BLaER1 (cell line): Measurements from ENCODE around the gene STKLD1.
"Not testable (repeated sequence)": the region's sequence is repeated elsewhere in the genome, so short reads cannot be mapped to it uniquely, and the experiment has no call there.

ENCODE experiments used
- H3K27ac ChIP-seq: shearing (Covaris generic); formaldehyde crosslinking; 2 replicates; pipeline ENCODE4 v1.8.1; 2022
- H3K27me3 ChIP-seq: shearing (Covaris generic); formaldehyde crosslinking; 2 replicates; pipeline ENCODE4 v1.8.1; 2022
- H3K36me3 ChIP-seq: shearing (Covaris generic); formaldehyde crosslinking; 2 replicates; pipeline ENCODE4 v1.8.1; 2022
- H3K4me1 ChIP-seq: shearing (Covaris generic); formaldehyde crosslinking; 2 replicates; pipeline ENCODE4 v1.8.1; 2022
- H3K4me2 ChIP-seq: shearing (Covaris generic); formaldehyde crosslinking; 2 replicates; pipeline ENCODE4 v1.8.1; 2022
- H3K4me3 ChIP-seq: shearing (Covaris generic); formaldehyde crosslinking; 2 replicates; pipeline ENCODE4 v1.8.1; 2022
- H3K9ac ChIP-seq: shearing (Covaris generic); formaldehyde crosslinking; 2 replicates; pipeline ENCODE4 v1.8.1; 2022
- H3K9me3 ChIP-seq: shearing (Covaris generic); formaldehyde crosslinking; 2 replicates; pipeline ENCODE4 v1.8.1; 2022
- H4K20me1 ChIP-seq: shearing (Covaris generic); formaldehyde crosslinking; 2 replicates; pipeline ENCODE4 v1.8.1; 2022
- Cebpa-rat ChIP-seq: shearing (Covaris generic); IDR thresholded peaks from 2 replicates; pipeline ENCODE4 v1.8.1; 2022

STKLD1 gene

DNA sequence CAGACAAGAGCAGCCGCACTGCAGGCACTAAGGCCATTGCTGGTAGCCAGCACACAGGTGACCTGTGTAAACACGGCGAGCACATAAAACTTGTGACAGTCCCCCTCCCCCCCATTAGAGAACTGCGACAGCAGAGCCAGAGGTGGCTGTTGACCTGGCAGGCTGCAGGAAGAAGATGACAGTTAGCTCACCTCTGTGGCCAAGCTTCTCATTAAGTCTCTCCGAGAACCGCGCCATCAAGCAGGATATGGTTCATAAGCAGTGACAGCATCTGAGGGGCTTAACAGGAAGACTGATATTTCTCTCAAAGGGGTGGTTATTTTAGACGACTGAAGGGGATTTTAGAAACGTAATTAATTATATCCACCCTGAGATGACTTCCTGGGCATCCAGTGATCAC, 5.5 kb upstream of the STKLD1 start:
- peak overlapping the region; percentile 63 for H3K9ac ChIP-seq
- H3K9me3 ChIP-seq: no peaks in the 10 kb centered on the region
- no peak overlapping the region for H3K27ac ChIP-seq
- peaks cover 100% of the 10 kb centered on the region for H4K20me1 ChIP-seq
- H3K36me3 ChIP-seq: peaks cover 82% of the 10 kb centered on the region
- no peaks in the 10 kb centered on the region for H3K27me3 ChIP-seq
- H3K4me2 ChIP-seq: 0 out of 2 replicates have a peak overlapping the region, but pooled peaks have one; percentile 48
- no peak overlapping the region for H3K4me3 ChIP-seq
- no peak for TF ChIP-seq Cebpa-rat
- H3K4me1 ChIP-seq: peaks cover 62% of the 10 kb centered on the region

DNA sequence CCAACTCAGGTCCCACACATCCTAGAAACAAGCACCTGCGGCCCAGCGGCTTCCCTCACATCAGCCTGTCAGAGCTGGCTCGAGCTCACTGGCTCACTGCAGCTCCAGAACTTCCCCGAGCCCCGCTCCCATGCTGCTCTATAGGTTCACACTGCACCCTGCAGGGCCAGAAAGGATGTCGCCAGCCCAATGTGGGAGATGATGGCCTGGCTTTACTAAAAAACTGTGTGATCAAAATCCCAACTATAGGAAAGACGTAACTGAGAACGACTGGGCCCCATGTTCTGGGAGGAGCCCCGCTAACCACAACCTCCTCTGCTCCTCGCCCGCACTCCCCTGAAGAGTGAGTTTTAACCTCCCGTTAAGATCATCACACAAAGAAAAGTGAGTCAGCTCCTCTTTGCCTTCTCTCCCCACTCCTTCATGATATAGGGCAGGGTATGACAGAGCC, 4.9 kb upstream of the STKLD1 start:
- TF ChIP-seq Cebpa-rat: no peak
- Histone ChIP-seq H3K27me3 (no peaks in the 10 kb centered on the region), H4K20me1 (peaks cover 94% of the 10 kb centered on the region), H3K4me1 (peaks cover 62% of the 10 kb centered on the region), H3K27ac (0 out of 2 replicates have a peak overlapping the region, but pooled peaks have one; percentile 14), H3K36me3 (peaks cover 76% of the 10 kb centered on the region), H3K4me3 (no peak overlapping the region), H3K4me2 (peak overlapping the region; percentile 48), H3K9me3 (no peaks in the 10 kb centered on the region), H3K9ac (peak overlapping the region; percentile 63)

GRCh38 chr9:133372144-133372543, 4.0 kb upstream of the STKLD1 start:
- Histone ChIP-seq H3K4me2 (peak overlapping the region; percentile 48), H3K9me3 (no peaks in the 10 kb centered on the region), H3K27ac (no peak overlapping the region), H4K20me1 (peaks cover 86% of the 10 kb centered on the region), H3K4me1 (peaks cover 70% of the 10 kb centered on the region), H3K27me3 (no peaks in the 10 kb centered on the region), H3K9ac (peak overlapping the region; percentile 63), H3K36me3 (peaks cover 68% of the 10 kb centered on the region), H3K4me3 (no peak overlapping the region)
- TF ChIP-seq Cebpa-rat: no peak

- Histone ChIP-seq H3K27me3 (no peaks in the 10 kb centered on the region), H3K9ac (peak overlapping the region; percentile 99), H3K36me3 (peaks cover 43% of the 10 kb centered on the region), H3K4me3 (peak overlapping the region; percentile 98), H4K20me1 (peaks cover 61% of the 10 kb centered on the region), H3K9me3 (peaks cover 15% of the 10 kb centered on the region), H3K4me2 (peak overlapping the region; percentile 96), H3K27ac (peak overlapping the region; percentile 99), H3K4me1 (peaks cover 63% of the 10 kb centered on the region)
- TF ChIP-seq Cebpa-rat: no peak
These were observed 1.5 kb upstream of the STKLD1 start for GRCh38 chr9:133374612-133375115.

DNA sequence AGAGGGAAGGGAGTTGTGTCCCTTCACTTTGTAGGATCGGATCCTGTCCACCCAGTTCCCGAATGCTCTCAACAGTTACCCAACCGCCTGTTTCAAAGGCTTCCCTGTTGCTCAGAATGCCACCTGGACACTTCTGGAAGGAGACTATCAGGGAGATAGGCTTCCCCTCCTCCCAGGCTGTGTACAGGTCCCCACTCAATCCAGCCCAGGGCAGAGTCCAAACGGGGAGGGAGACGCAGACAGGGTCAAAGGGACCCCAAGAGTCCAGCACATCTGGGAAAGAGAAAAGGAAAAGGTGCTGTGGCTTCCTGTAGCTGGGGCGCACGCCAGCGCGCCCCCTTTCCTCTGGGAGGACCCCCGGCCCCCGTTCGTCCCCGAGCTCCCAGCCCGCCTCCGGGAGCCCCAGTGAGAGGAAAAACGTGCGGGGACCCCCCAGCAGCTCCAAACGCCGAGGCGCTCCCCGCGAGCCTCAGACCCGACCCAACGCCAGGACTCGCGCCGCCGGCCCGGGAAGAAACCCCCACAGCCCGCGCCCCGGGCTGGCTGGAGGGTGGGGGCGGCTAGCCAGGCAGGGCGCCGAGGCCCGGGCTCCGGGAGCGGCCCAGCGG, 946 bp upstream of the STKLD1 start:
- H3K27me3 ChIP-seq: no peaks in the 10 kb centered on the region
- H3K36me3 ChIP-seq: peaks cover 37% of the 10 kb centered on the region
- H3K4me1 ChIP-seq: peaks cover 57% of the 10 kb centered on the region
- H3K4me3 ChIP-seq: peak overlapping the region; percentile 98
- H3K9me3 ChIP-seq: peaks cover 15% of the 10 kb centered on the region
- peak overlapping the region; percentile 99 for H3K9ac ChIP-seq
- peaks cover 55% of the 10 kb centered on the region for H4K20me1 ChIP-seq
- TF ChIP-seq Cebpa-rat: no peak
- peak overlapping the region; percentile 96 for H3K4me2 ChIP-seq
- H3K27ac ChIP-seq: peak overlapping the region; percentile 99

DNA sequence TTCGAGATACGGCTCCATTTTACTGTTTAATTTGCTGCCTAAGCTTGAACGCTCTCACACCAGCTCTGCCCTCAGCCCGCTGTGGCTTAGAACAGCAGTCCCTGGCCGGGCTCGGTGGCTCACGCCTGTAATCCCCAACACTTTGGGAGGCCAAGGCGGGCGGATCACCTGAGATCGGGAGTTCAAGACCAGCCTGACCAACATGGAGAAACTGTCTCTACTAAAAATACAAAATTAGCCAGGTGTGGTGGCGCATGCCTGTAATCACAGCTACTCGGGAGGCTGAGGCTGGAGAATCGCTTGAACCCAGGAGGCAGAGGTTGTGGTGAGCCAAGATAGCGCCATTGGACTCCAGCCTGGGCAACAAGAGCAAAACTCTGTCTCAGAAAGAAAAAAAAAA, 1.1 kb downstream of the STKLD1 start:
- H3K9ac ChIP-seq: not testable (repeated sequence)

GRCh38 chr9:133377721-133378216, 1.6 kb downstream of the STKLD1 start:
- peaks cover 11% of the 10 kb centered on the region for H3K36me3 ChIP-seq
- H4K20me1 ChIP-seq: peaks cover 30% of the 10 kb centered on the region
- peaks cover 15% of the 10 kb centered on the region for H3K9me3 ChIP-seq
- H3K4me3 ChIP-seq: no peak overlapping the region
- H3K4me2 ChIP-seq: no peak overlapping the region
- peaks cover 32% of the 10 kb centered on the region for H3K4me1 ChIP-seq
- no peaks in the 10 kb centered on the region for H3K27me3 ChIP-seq
- TF ChIP-seq Cebpa-rat: no peak; the same call in 1 of the 2 replicates
- H3K9ac ChIP-seq: no peak overlapping the region
- no peak overlapping the region for H3K27ac ChIP-seq

More for the DNA sequence above, 1.1 kb downstream of the STKLD1 start:
- not testable (repeated sequence) for H3K27ac ChIP-seq, H3K27me3 ChIP-seq, H3K4me3 ChIP-seq
- Histone ChIP-seq H3K36me3 (peaks cover 16% of the 10 kb centered on the region), H4K20me1 (peaks cover 35% of the 10 kb centered on the region), H3K4me2 (peak overlapping the region; percentile 93), H3K4me1 (peaks cover 36% of the 10 kb centered on the region), H3K9me3 (peaks cover 15% of the 10 kb centered on the region)

DNA sequence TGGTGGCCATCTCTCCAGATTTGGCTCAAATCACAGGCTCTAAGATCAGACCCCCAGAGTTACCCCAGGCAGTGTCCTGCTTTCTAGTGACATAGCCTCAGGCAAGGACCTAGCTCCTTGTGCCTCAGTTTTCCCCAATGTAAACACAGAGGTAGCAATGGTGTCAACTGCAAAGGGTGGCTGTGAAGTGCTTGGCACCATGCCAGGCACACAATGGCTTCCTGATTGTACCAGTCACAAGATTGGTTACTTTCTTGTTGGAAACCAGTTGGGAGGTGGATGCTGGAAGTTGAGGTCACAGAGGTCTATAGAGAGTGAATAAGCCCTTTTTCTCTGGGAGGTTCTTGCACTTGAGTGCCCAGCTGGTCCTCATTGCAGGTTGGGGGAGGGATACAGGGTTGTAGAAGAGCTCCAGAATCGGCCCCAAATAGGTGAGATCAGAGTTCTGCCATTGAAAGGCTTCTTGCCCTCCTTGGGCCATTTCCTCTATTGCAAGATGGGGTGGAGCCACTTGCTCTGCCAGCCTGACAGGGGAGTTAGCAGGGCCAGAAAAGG, 2.3 kb downstream of the STKLD1 start:
- Histone ChIP-seq H3K27ac (no peak overlapping the region), H3K4me2 (no peak overlapping the region), H3K9ac (no peak overlapping the region)

GRCh38 chr9:133379153-133380086, 3.3 kb downstream of the STKLD1 start:
- H3K9ac ChIP-seq: no peak overlapping the region
- no peak for TF ChIP-seq Cebpa-rat
- no peak overlapping the region for H3K27ac ChIP-seq
- no peak overlapping the region for H3K4me2 ChIP-seq
- peaks cover 16% of the 10 kb centered on the region for H3K4me1 ChIP-seq
- no peak overlapping the region for H3K4me3 ChIP-seq
- no peaks in the 10 kb centered on the region for H3K27me3 ChIP-seq
- peaks cover 13% of the 10 kb centered on the region for H4K20me1 ChIP-seq
- H3K9me3 ChIP-seq: peaks cover 15% of the 10 kb centered on the region
- H3K36me3 ChIP-seq: no peaks in the 10 kb centered on the region

More for the DNA sequence above, 2.3 kb downstream of the STKLD1 start:
- Histone ChIP-seq H3K4me3 (no peak overlapping the region), H3K27me3 (no peaks in the 10 kb centered on the region), H3K4me1 (peaks cover 24% of the 10 kb centered on the region), H4K20me1 (peaks cover 22% of the 10 kb centered on the region), H3K36me3 (peaks cover 4% of the 10 kb centered on the region), H3K9me3 (peaks cover 15% of the 10 kb centered on the region)
- no peak for TF ChIP-seq Cebpa-rat
